HG03520 (cell line): ENCODE results near the gene LRRTM3.

Source experiments
- ATAC-seq: cut with Tn5 transposase; IDR thresholded peaks from one replicate; pipeline ENCODE4 v1.9.1; 2021; ENCODE audit warnings: mild to moderate bottlenecking, moderate library complexity; ENCODE audit not compliant: unreplicated experiment

Gene LRRTM3

DNA sequence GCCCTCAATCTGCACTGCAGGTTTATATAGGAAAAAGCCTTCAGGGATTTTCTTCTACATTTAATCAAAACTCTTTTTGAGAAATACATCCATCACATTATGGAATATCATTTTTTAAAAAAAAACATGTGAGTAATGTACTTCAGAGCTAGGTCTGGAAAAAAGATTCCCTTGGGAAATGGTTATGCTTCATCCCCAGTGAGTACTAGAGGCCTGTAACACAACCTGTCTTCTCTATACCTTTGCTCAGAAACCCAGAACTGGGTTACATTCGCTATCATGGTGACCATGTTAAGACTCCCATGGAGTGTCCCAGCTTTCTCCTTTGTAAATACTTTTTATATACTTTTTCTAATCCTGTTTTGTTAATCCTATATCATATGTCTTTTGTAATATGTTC lies 186.9 kb downstream of the LRRTM3 start:
- ATAC-seq: no peak

DNA sequence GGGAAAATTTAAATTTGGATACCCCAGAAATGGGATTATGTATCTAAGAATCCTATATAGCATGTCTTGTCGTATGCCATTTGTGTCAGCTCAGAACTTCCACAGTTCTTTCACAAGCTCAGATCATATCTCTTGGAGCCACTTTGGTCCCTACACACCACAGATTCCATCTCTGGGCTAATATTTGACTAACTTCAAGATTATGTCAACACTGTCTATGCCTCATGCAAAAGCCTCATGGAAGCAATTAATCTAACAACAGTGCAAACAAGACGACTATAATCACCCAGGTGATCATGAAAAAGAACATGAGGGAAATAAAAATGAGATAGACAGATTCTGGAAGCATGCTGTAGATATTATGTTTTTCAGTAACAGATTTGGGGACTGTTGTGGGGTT lies 189.1 kb downstream of the LRRTM3 start:
- no peak for ATAC-seq

DNA sequence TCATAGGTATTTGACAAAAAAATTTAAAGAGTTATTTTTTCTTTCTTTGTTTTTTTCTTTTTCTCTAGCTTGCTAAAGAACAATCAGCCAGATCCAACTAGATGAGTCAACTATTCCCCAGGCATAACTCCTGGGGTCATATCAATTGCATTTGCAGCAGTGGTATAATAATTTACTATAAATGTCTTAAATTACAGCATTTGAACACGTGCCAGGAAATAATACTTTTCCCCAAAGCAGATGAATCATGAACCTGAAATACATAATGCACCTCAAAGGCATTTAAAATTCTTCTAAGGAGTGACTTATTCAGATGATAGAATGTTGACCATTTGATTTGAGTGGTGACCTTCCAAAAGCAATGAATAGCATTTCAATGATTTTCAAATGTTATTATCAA lies 190.1 kb downstream of the LRRTM3 start:
- ATAC-seq: no peak

DNA sequence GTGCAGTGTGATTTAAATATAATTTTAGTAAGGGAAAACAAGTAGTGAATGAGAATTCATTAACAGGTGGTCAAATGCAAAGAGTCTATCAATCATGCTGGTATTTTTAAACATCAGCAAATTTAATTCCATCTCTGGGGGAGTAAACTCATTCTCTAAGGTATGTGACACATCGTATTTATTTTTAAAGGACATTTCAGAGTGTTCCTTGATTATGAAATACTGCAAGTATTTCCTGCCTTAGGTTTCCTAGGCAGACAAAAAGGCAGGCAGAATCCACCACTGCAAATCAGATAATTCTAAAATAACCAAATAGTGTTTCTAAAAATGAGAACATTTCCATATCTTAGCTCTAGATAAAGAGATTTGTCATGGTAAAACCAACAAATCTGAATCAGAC lies 193.8 kb downstream of the LRRTM3 start:
- no peak for ATAC-seq

DNA sequence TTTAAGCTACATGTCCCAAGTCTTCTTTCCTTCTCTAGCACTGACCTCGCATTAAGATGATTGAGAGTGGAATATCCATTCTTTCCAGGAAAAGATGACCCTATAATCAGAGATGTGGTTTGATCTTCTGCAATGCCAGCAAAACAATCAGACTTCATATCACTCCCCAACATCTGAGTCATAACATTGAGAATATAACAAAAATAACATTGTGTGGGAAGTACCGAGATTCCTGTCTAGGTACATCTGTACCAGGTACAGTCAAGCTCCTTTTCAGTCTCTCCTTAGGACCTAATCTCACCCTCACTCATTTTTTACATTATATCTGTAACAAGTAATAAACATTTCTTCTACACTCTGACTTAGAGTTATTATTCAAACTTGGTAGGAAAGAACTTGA lies 201.6 kb downstream of the LRRTM3 start:
- no peak for ATAC-seq

DNA sequence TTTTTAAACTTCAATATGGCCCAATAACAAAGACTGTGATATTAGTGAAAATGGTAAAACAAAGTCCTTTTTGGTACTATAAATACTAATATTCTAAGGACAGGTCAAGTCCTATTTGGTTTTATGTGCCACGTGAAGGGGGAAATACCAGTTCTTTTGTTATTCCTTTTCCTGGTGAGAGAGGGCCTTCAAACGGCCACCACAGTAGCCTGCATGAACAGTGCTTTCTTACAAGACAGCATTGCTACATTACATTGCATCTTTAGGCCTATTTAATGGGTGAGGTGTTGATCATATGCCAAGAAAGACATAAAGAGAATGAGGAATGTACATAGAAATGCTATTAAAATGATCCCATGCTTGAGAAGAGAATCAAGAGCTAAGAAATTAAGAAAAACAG lies 214.8 kb downstream of the LRRTM3 start:
- no peak for ATAC-seq

DNA sequence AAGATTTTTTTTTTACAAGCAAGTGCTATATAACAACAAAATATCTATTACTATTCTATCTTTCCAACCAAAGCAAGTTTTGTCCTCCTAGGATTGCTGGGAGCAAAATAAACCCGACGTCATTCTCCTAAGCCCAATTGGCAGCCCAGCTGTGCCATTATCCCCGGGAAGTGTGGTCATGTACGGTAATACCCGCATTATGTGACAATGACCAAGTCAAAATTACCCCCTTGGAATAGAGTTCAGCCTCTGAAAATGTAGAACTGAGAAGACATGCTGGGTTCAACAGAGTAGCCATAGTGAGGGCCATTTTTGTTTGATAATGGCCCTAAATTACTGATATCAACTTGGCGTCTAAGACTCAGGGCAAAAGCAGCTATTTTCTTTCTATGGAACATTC lies 215.5 kb downstream of the LRRTM3 start:
- no peak for ATAC-seq

DNA sequence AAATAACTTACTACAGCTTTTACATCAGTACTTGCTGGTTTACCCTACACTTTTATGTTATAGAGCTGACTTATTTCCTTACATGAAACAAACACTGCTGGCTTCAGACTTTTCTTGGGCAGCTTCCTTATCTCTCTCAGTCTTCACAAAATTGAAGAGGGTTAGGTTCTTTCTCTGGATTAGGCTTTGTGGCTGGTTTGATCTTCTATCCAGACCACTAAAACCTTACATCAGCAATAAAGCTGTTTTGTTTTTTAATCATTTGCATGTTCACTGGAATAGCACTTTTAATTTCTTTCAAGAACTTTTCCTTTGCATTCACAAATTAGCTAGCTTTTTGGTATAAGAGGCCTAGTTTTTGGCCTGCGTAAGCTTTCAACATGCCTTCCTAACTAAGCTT lies 218.7 kb downstream of the LRRTM3 start:
- ATAC-seq: no peak
